ENCODE results near the gene DOK3. TPM values are rescaled to one million over a fixed set of nuclear protein-coding genes. Genes with fewer than 3 reads are reported as not detected.

The DOK3 gene
- total RNA-seq, 4 donors from 2014 or later: 2.1 to 52.0 (median 5.5) TPM

DNA sequence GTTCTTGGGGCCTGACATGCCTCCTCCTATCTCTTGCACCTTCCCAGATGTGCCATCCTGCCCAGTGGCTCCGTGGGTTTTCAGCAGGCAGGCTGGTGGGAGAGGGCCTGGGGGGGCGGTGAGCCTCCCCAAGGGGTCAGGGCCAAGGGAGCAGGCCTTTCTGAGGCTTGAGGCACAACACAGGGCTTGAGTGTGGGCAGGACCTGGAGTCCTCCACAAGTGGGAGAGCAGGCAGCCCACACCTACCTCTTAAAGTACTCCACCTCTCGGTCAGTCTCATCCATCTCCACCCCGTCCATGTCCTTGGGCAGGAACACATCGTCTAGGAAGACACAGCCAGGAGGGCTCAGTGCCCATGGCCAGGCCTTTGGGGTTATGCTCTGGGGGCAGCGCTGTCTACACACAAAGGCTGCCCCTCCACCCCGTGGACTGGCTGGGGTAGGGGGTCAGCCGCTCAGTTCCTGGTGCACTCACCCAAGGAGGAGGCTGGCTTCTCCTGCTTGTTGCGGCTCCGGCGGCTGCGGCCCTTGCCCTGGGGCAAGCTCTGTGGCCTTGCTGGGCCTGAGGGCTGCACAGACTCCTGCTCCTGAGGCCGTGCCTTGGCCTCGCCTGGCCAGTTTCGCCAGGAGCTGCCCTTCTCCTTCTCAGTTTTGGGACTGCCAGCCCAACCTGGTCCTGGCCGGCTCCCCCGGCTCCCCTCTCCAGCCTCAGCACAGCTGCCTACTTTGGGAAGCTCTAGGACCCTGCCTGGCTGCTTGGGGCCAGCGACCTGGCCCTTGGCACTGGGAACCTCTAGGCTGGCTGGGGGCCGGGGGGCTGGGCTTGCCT is 14.3 kb upstream of the DOK3 start:
- no peak overlapping the region for H3K27ac ChIP-seq
- no peaks in the 10 kb centered on the region for H3K9me3 ChIP-seq
- H3K4me1 ChIP-seq: no peaks in the 10 kb centered on the region
- DNase-seq: peak in 1 of 3 donors; percentile 40
- TF ChIP-seq, protein P1, sequence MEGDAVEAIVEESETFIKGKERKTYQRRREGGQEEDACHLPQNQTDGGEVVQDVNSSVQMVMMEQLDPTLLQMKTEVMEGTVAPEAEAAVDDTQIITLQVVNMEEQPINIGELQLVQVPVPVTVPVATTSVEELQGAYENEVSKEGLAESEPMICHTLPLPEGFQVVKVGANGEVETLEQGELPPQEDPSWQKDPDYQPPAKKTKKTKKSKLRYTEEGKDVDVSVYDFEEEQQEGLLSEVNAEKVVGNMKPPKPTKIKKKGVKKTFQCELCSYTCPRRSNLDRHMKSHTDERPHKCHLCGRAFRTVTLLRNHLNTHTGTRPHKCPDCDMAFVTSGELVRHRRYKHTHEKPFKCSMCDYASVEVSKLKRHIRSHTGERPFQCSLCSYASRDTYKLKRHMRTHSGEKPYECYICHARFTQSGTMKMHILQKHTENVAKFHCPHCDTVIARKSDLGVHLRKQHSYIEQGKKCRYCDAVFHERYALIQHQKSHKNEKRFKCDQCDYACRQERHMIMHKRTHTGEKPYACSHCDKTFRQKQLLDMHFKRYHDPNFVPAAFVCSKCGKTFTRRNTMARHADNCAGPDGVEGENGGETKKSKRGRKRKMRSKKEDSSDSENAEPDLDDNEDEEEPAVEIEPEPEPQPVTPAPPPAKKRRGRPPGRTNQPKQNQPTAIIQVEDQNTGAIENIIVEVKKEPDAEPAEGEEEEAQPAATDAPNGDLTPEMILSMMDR (IDR thresholded peaks at IDR 0.05): no peak
- TF ChIP-seq POLR2A (IDR thresholded peaks at IDR 0.05): no peak
- H3K36me3 ChIP-seq: peaks cover 0 to 75% (median 0%) of the 10 kb centered on the region in 3 donors
- no peak overlapping the region for H3K4me3 ChIP-seq
- no peaks in the 10 kb centered on the region for H3K27me3 ChIP-seq

DNA sequence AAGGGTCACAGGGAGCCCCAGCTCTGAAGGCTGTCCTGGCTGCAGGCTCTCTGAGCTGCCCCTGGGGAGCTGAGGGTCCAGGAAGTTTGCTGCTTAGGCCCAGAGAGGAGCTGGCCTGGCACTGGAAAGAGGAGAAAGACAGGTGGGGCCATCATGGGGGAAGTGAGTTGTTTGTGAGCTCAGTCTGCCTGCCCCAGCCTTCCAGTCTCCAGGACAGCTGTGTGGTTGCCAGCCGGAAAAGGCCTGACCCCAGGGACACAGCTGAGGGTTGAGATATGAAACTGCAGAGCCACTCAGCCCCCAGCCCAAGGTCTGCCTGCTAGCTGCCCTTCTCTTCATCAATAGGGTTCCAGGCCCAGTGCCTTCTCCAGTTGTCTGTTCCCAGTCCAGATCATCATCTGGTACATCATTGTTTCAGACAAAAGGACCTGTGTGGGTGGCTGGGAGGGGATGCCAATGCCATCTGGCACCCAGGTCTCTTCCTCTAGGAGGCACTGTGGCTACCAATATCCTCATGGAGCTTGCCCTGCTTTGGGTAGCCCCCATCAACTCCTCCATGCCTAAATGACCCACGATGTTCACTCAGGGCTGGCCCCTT is 11.4 kb upstream of the DOK3 start:
- Histone ChIP-seq H3K36me3 (peaks cover 0 to 48% (median 0%) of the 10 kb centered on the region in 3 donors), H3K27me3 (no peaks in the 10 kb centered on the region), H3K27ac (peak overlapping the region in 1 of 4 donors; percentile 8), H3K4me3 (no peak overlapping the region), H3K9me3 (no peaks in the 10 kb centered on the region), H3K4me1 (peaks cover 0 to 9% (median 3%) of the 10 kb centered on the region in 4 donors)
- peak in 1 of 3 donors; percentile 43 for DNase-seq
- TF ChIP-seq, protein P1 (IDR thresholded peaks at IDR 0.05): no peak
- TF ChIP-seq POLR2A (IDR thresholded peaks at IDR 0.05): no peak

DNA sequence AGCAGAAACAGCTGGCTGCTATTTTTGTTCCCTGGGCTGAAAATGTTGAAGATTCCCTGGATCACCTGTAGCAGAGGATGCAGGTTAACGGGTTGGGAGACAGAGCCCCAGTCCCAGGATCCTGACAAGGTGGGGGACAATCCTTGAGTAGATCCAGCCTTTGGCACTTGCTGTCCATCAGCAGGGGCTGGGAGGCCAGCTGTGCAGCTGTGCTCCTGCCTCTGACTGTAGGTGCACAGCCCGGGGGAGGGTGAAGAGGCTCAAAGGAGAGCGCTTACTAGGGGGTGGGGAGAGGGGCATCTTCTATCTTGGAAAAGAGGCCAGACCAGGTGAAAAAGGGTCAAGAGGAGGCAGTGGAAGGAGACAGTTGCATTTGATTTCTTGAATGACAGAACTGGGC is 10.6 kb upstream of the DOK3 start:
- Histone ChIP-seq H3K27ac (no peak overlapping the region), H3K4me3 (no peak overlapping the region), H3K36me3 (peaks cover 0 to 47% (median 0%) of the 10 kb centered on the region in 3 donors), H3K27me3 (no peaks in the 10 kb centered on the region), H3K4me1 (peaks cover 0 to 14% (median 9%) of the 10 kb centered on the region in 4 donors), H3K9me3 (no peaks in the 10 kb centered on the region)
- TF ChIP-seq, protein P1 (IDR thresholded peaks at IDR 0.05): no peak
- no peak for TF ChIP-seq POLR2A (IDR thresholded peaks at IDR 0.05)
- DNase-seq: peak in 1 of 3 donors; percentile 32

DNA sequence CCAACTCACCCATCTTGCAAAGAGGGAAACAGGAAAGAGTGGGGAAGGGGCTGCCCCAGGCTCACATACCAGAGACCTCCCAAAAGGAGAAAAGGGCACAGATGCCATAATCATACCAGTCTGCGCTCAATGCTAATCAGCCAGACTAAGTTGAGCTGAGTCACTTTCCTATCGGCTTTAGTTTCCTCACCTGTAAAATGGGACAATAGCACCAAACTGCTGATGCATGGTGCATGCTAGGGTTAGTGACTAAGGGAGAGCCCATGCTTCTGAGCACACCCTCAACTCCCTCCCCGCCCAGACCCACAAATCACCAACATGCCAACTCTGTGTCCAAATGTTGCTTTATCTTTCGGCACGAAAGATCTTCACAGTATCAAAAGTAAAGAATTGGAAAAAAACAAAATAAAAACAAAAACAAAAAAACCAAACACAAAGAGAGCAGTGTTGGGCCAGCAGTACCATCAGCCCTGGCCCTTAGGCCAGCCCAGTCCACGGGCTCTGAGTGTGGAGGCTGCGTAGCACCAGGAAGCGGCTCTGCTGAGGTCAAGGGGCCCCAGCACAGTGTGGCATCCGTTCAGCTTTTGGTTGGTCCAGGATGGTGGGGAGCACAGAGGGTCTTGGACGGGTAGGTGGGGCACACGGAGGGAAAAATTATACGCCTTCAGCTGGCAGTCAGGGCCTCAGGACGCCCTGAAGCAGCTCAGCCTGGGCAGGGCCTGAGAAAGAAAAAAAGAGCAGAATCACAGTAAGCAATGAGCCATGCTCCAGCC is 10.0 kb upstream of the DOK3 start:
- TF ChIP-seq, protein P1 (IDR thresholded peaks at IDR 0.05): no peak
- no peak for TF ChIP-seq POLR2A (IDR thresholded peaks at IDR 0.05)
- no peak overlapping the region for H3K4me3 ChIP-seq
- H3K36me3 ChIP-seq: peaks cover 0 to 46% (median 0%) of the 10 kb centered on the region in 3 donors
- DNase-seq: peak in 1 of 3 donors; percentile 29
- peaks cover 0 to 17% (median 11%) of the 10 kb centered on the region in 4 donors for H3K4me1 ChIP-seq
- H3K27me3 ChIP-seq: no peaks in the 10 kb centered on the region
- H3K9me3 ChIP-seq: no peaks in the 10 kb centered on the region
- no peak overlapping the region for H3K27ac ChIP-seq
